Dermis microvascular lymphatic vessel endothelial cell (primary cell): ENCODE data around the gene DDX1. TPM values are rescaled to one million over a fixed set of nuclear protein-coding genes. Genes with fewer than 3 reads are reported as not detected.
A peak's percentile ranks its signal among the peaks of the same experiment; 100 is the strongest.
"Not testable (repeated sequence)": the region's sequence is repeated elsewhere in the genome, so short reads cannot be mapped to it uniquely, and the experiment has no call there.

Experiments used
- DNase-seq, 2 donors: peaks; one replicate each; pipeline versions ENCODE4 v3.0.0 to v3.0.0-alpha.2; 2010; ENCODE audit warnings: low read depth in 2 of 2
- total RNA-seq: library from RNA; depleted of rRNA; stranded (reverse); fragments of >200 nt; gene quantifications from 2 replicates; pipeline ENCODE4 v1.2.1, GENCODE V29; 2014

DDX1 gene
- total RNA-seq = 62.0 and 67.5 TPM in 2 replicates

DNA sequence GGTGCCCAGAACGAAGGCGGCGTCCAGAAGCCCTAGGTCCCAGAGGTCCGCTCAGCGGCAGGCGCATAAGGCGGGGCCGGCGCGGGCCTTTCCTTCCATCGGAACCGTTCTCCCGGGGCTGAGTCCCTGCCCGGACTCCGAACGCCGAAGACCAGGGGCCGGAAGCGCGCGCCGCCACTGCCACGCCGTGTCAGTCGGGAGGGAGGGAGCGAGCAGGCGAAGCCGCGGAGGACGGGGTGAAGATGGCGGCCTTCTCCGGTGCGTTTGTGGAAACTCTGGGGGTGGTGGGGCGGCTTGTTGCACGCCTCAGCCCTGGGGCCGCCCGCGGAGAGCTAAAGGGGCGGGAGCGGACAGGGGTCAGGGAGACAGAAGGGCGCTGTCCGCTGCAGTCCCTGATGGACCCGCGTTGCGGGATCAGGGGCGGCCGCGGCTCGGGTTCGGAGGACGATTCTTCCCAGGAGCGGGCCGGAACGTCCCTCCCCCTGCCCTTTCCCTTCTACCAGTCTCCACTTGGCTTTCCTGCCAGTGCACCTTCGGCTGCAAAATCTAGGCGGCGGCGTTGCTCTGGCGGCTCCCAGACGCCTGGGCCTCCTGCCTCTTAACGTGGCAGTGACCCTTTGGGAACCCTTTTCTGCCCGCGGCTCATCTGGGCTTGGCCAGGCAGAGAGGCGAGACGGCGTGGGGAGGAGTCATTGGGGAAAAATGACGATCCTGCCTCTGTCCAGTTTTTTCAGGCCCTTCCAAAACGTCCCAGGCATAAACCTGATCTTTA, at the start of gene DDX1:
Gene DDX1 (plus strand): TSS at position 177 of the 772 bp plus-strand sequence. CDS start 66 bp downstream, at position 243.
- DNase-seq = peak; percentile 59 to 87

DNA sequence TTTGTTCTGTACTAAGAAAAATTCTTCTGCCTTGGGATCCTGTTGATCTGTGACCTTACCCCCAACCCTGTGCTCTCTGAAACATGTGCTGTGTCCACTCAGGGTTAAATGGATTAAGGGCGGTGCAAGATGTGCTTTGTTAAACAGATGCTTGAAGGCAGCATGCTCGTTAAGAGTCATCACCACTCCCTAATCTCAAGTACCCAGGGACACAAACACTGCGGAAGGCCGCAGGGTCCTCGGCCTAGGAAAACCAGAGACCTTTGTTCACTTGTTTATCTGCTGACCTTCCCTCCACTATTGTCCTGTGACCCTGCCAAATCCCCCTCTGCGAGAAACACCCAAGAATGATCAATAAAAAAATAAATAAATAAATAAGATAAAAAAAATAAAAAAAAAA, 49.4 kb upstream of the DDX1 start:
- DNase-seq = not testable (repeated sequence)

DNA sequence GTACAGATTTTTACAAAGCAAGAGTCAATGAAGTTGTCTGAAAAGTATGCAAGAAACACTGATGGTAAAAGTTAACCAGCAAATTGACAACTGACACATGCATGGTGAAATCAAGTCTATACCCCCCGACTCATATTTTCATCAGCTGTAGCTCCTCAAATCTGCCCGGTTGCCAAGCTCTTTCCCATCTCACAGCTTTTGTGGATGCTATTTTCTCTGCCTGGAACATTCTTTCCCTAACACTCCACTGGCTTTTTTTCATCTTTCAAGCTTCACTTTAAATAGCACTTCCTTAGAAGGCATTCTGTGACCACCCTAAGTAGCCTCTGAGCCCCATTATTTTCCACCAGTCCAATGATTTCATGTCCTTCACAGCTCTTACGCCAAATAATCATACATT, 48.6 kb upstream of the DDX1 start:
- DNase-seq = no peak

DNA sequence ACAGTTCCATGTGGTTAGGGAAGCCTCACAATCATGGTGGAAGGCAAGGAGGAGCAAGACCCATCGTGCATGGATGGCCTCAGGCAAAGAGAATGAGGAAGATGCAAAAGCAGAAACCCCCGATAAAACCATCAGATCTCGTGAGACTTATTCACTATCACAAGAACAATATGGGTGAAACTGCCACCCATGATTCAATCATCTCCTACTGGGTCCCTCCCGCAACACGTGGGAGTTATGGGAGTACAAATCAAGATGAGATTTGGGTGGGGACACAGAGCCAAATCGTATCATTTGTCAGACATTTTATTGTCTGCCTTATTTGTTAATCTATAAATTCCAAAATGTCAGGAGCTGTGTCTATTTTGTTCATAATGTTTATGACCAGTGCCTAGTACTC, 48.1 kb upstream of the DDX1 start:
- no peak for DNase-seq

DNA sequence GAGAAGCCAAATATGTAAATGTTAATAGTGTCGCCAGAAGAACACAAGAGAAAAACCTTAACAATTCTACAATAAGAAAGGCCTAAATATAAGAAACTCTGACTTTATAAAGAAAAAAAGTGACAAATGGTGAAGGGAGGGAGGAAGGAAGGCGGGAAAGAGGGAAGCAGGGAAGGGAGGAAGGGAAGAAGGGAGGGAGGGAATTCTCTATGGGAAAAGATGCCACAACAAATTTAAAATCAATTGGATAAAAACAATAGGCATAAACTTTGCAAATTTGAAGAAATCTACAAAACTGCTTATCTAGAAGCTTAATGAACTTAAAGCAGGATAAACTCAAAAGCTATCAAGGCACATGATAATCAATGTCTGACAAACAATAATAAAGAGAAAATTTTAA, 47.4 kb upstream of the DDX1 start:
- no peak for DNase-seq

DNA sequence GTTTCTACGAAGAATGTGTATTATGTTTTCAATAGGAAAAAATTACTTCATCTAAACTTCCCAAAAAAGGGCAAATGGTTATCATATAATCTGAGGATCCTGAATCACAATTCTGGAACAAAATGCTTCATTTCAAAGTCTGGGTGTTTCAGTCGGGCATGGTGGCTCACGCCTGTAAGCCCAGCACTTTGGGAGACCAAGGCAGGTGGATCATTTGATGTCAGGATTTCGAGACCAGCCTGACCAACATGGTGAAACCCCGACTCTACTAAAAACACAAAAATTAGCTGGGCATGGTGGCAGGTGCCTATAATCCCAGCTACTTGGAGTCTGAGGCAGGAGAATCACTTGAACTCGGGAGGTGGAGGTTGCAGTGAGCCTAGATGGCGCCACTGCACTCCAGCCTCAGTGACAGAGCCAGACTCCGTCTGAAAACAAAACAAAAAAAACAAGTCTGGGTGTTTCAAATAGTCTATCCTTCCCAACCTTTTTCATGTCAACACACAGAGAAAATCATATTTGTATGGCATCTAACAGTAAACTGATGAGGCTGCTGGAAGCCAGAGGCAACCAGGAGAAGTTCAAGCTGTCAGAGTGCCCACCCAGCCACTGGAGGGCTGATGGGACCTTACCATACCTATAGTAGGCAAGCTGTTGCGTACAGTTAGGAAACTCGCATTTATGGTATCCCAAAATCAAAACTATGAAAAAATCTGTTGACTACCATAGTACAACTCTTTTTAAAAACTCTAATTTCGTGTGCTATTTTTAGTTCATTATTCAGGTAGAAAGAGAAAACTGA, 45.2 kb upstream of the DDX1 start:
- no peak for DNase-seq

DNA sequence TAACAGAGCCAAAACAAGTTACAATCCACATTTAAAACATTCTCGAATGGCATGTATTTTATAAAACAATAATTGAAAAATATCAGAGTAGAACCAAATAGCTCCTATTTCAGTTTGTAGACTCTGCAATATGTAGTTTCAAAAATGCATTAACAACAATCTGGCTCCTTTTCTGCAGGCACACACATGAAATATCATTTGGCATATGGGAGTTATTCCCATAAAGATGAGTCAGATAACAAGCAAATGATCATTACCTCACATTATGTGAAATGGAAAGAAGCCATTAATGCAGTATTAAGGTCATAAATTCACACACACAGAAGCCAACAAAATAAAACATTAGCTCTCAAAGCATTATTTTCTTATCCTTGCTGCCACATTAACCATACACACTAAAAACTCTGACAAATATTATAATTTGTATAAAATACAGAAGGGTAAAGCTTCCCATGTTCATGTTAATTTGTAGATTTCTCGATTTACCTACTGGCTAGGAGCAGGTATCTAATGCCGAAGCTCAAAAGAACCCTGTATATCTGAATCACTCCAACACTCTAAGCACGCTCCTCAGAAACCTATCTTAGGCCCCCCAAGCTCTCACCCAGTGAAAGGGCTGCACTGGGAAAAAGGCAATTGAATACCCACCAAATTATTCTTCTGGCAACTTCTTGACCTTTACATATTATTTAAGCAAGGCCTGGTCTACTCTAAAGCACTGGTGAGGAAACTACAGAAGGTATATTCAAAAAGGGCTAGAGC, 44.4 kb upstream of the DDX1 start:
- no peak for DNase-seq

DNA sequence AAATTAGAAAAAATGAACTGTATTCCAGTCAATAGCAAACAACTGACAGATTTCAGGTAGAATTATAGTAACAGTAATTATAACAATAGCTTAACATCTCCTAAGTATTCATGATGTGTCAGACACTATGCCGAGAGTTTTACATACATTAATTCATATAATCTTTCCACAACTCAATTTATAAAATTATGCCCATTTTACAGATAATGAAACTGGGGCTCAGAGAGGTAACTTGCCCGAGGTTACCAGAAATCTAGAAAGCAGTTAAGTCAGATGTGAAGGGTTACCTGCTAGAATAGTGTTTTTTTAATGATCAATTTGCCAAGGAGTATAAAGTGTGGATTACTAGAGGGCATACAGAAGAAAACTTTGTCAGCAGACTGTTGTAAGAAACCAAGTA, 42.7 kb upstream of the DDX1 start:
- DNase-seq = no peak

DNA sequence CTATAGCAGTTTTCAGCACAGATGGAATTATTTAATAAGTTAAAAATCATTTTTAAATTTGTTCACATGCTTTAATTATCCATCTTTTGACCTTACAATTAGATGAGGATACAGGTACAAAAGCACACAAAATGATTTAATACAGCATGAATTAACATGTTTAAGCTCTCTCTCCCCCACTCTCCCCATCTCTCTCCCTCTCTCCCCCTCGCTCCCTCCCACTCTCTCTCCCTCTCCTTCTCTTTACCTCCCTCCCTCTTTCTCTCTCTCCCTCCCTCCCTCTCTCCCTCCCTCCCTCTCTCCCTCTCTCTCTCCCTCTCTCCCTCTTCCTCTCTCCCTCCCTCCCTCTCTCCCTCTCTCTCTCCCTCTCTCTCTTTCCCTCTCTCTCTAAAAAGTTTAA, 38.1 kb upstream of the DDX1 start:
- DNase-seq = no peak

DNA sequence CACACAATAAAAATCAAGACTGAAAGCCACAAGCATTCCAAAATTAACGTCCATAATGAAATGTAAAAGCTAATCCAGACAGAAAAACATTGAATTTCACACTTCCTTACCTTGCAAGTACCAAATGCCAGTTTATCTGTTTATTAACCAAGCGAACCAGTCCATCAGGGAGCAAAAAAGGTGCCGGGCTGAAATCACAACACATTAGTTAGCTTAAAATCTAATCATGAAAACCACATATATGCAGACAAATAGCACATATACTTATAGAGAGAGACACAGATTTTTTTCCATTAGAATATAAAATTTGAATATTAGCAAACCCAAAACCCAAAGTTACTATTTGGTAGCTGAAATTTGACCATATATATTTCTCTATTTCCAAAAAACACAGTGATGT, 37.7 kb upstream of the DDX1 start:
- DNase-seq = no peak

DNA sequence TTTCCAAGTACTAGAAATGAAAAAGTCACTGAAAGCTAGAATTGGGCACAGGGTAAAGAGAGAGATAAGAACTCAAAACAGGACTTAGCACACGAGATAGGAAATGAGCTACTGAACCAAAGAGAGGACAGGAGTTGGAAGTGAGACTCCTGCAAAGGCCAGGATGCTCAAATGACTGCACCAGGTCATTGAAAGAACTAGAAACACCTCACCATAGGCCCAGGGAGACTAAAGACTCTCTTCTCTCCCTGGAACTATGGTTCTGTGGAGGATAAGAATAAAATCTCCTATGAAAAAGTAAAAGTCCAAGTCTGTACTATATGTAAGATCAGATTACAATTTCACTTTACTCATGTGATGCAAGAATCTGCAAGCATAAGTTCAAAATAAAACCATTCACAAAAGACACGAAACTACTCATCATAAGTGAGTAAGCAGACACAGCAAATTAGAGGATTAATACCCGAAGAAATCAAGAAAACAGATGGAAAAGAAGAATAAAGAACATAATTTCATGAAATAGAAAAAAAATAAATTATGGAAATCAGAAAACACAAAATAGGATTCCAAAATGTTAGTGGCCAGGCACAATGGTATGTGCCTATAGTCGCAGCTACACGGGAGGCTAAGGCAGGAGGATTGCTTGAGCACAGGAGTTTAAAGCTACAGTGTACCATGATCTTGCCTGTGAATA, 37.0 kb upstream of the DDX1 start:
- no peak for DNase-seq

DNA sequence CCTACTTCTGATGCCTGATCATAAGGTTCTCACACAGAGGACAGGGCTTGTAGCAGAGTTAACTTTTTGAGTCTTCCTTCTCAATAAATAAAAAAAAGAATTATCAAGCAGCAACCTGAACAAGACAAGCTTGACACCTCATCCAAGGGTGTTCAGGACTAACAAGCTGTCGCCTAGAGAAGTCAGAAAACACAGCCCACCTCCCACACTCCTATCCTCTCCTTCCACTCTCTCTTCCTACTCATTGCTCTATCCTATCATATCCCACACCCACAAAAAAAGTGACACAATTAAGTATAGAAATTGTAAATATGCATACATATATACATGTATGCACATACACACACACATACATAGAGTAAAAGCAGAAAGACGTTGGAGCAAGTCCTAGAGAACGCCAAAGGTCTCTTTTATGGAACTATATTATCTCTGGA, 35.9 kb upstream of the DDX1 start:
- DNase-seq = no peak

DNA sequence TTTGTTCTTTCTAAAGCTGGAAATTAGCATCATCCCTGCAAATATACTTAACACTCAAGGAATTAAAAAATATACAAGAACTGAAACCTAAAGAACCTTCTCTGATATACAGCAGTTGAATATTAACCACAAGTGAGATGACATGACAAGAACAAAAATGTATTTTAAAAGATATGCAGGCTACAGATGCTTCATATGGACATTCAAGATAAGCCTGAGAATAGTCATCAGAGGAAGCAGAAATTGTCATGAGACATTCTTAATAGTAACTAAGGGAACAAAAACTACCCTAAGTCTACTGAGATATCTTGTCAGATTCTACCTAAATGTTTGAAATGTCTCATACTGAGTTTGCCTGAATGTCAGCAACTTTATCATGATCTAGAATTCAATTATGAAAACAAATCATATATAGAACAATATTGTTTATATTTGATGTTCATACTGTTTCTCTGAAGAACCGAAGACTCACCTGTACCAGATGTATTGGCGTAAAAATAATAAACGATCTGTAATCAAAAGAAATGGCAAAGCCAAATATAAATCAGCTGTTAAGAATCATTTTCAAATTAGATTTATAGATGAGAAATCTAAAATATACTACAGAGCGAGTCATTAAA, 35.2 kb upstream of the DDX1 start:
- no peak for DNase-seq

DNA sequence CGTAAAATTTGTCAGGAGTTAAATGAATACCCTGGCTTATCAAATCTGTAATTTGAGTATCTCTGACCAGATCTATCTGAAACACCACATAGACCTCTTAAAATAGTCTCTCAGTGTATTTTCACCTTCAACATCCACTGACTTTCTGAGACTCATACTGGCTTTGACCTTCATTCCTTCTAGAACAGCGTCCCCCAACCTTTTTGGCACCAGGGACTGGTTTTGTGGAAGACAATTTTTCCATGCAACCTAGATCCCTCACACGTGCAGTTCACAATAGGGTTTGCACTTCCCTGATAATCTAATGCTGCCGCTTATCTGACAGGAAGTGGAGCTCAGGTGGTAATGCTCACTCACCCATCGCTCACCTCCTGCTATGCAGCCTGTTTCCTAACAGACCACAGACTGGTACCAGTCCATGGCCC, 33.8 kb upstream of the DDX1 start:
- DNase-seq = peak in 1 of 2 donors; percentile 37

DNA sequence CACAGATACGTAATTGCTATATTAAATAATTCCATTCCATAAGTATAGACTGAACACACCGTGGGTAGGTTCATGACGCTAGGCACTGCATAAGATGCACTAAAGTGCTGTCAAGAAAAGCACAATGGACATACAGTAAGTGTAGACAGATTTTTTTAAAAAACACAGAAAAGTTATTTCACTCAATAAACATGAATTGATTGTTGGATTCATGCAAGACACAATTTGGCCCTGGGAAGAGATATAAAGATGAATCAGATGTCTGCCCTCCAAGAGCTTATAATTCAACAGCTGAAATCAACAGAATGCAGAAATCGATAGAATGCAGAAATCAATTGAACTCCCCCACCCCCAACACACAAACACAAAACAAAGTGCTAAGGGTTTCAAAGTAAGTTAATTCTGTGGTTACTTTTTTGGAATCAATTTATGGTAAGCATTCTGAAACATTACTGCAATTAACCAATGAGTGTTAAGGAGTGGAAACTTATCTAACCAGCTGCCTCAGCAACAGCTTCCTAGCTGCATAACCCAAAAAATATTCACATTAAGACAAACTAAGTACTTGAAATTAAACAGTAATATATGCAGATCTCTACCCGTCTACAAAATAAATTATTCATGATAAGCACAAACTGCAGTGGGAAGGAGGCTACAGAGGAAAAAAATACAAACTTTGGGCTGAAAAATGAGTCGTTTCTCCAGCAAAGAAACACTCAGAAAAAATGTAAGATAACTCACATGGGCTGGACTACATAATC, 32.1 kb upstream of the DDX1 start:
- DNase-seq = no peak

DNA sequence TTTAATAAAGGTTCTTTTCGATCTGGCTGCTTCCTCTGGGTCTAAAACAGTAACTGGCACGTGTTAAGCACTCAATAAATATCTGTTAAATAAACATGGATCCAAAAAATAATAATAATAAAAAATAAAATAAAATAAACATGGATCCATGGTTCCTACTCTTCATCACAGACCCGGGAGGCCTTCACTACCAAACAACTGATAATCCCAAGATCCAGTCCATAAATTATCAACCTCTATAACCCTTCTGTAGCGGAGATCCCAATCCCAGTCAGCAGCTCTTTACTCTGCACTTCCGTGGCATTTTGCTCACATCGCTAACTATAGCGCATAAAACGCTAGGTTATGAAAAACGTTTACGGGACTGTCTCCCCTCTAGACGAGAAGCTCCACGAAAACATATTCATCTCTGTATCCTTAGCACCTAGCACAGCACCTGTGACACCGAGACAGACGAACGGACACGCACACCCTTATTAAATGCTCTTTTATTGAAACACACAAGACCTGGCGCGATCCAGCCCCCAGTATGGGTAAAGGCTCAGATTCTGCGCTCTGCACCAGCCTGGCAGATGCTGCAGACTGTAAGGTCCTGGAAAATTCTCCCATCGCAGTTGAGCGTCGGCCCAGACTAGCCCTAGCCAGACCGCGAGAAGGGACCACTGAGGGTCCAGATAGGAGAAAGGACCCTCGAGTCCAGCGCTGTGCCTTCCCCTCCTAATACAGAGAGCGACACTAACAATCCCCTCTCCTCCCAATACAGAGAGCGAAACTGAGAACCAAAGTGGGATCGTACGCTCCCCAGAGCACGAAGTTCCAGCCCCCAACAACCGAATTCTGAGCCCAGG, 31.3 kb upstream of the DDX1 start:
- peak in 1 of 2 donors; percentile 57 for DNase-seq

DNA sequence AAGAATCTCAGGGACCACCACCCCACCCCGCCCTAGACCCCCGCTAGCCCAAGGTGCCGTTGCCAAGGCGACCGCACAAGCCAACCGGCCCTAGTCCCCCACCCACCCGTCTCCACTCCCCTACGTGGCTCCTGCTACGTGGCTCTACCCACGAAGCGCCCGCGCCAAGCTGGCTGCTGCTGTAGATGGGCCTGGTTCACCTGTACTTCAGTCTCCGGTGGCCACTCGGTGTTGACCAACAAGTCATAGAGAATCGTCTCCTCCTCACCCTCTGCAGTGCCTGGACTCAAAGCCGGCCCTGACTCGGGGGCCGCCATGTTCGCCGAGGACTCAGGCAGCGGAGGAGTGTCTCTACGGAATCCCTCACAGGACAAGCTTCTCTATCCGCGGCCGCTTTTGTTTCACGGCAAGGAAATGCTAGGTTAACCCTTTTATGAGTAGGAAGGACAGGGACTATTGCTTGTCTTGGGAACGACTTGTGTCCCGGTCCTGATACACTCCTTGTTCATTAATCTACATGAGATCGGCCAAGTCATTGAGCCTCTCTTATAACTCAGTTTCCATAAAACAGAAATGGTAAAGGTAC, 30.6 kb upstream of the DDX1 start, which contains the start of gene NBAS:
Gene NBAS (minus strand): TSS at position 347 of the 586 bp plus-strand sequence. CDS start 30 bp downstream, at position 317.
- DNase-seq = peak; percentile 69 to 86

DNA sequence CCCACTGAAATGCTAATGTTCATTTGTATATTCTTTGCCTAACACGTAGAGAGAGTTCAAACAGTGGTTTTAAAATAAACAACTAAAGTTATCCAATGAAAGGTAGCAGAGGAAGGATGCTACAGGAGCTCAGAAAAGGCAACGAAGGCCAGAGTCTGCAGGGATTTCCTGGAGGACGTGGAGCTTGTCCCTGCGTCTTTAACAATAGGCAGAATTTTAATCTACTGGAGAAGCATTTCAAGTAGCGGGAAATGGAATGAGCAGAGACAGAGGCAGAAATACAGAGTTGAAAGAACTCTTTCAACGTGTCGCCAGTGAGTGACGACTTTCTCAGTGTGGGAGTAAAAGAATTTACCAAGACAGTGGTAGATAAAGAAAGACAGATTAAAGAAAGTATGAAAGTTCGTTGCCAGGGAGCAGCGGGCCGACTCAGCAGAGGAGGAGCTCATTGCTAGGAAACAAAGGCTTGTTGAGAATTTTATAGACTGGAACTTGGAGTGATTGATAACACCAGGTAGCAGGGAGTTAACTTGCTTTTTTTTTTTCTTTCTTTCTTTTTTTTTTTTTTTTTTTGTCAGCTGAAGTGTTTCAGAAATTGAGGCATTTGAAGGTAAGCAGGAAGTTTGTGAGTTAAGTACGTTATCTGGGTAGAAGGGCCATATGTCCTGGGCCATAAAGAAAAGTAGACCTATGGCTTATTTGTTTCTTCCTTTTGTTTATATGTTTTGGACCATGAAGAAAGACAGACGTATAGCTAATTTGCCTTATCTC, 29.9 kb upstream of the DDX1 start:
- DNase-seq = peak in 1 of 2 donors; percentile 42
